ENCODE data around the gene PPY. TPM values are rescaled to one million over a fixed set of nuclear protein-coding genes. Genes with fewer than 3 reads are reported as not detected.
A peak's percentile ranks its signal among the peaks of the same experiment; 100 is the strongest.

Gene PPY
- total RNA-seq, 2 experiments from 2014 or later, result not detected

DNA sequence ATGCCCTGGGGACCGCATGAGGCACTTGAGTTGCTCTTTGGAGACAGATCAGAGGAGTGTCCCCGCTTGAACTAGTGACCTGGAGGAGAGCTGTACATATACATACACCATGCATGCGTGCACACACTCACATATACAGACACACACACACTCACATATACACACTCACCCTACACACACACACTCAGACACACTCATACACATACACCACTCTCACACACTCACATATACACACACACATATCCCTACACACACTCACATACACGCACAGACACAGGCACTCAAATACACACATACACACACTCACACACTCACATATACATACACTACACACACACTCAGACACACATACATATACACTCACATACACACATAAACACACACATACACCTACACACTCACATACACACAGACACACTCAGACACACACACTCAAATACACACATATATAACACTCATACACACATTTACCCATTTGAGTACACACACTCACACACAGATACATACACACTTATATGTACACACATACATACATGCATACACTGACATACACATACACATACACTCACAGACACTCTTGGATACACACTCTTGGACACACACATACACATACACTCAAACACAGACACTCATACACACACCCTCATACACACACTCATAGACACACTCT lies 29.5 kb downstream of the PPY start:
- CTCF ChIA-PET, result no interaction called here
- H3K27ac Mint-ChIP-seq, result no peak overlapping the region
- peaks cover 19% of the 10 kb centered on the region for H3K4me1 ChIP-seq (ENCODE audit: insufficient read depth, low read length)
- no peaks in the 10 kb centered on the region for H3K36me3 ChIP-seq (ENCODE audit: insufficient read depth, low read length)
- POLR2A ChIA-PET, result no interaction called here
- ATAC-seq (ENCODE audit: poor library complexity) (no peak), DNase-seq (no peak)
- no peaks in the 10 kb centered on the region for H3K9me3 Mint-ChIP-seq
- no peak overlapping the region for H3K27ac ChIP-seq (ENCODE audit: low read depth in 1 of 2, low read length in 2 of 2)
- H3K27me3 Mint-ChIP-seq, result peaks cover 6% of the 10 kb centered on the region
- TF ChIP-seq, protein P1, sequence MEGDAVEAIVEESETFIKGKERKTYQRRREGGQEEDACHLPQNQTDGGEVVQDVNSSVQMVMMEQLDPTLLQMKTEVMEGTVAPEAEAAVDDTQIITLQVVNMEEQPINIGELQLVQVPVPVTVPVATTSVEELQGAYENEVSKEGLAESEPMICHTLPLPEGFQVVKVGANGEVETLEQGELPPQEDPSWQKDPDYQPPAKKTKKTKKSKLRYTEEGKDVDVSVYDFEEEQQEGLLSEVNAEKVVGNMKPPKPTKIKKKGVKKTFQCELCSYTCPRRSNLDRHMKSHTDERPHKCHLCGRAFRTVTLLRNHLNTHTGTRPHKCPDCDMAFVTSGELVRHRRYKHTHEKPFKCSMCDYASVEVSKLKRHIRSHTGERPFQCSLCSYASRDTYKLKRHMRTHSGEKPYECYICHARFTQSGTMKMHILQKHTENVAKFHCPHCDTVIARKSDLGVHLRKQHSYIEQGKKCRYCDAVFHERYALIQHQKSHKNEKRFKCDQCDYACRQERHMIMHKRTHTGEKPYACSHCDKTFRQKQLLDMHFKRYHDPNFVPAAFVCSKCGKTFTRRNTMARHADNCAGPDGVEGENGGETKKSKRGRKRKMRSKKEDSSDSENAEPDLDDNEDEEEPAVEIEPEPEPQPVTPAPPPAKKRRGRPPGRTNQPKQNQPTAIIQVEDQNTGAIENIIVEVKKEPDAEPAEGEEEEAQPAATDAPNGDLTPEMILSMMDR (IDR thresholded peaks at IDR 0.05), result no peak
- peaks cover 22% of the 10 kb centered on the region for H3K4me1 Mint-ChIP-seq (ENCODE audit: low read depth)
- H3K4me3 ChIP-seq (ENCODE audit: low read length), result no peak overlapping the region
- no peaks in the 10 kb centered on the region for H3K9me3 ChIP-seq (ENCODE audit: control insufficient read depth in 1 of 2, insufficient read depth in 1 of 2, low read length in 2 of 2)
- intact Hi-C loops (cut with DNase I, micrococcal nuclease), result loop anchor here in 1 of 2 experiments (5.0 to 10.0 kb wide), 2 partner anchors 85 to 132 kb away; no protein-coding TSS in a partner anchor
- no peaks in the 10 kb centered on the region for H3K36me3 Mint-ChIP-seq (ENCODE audit: low read depth)
- H3K4me3 Mint-ChIP-seq, result no peak overlapping the region
- peaks cover 0 to 2% of the 10 kb centered on the region in 2 experiments for H3K27me3 ChIP-seq (ENCODE audit: control insufficient read depth in 1 of 2, insufficient read depth in 2 of 2, low read length in 2 of 2)

DNA sequence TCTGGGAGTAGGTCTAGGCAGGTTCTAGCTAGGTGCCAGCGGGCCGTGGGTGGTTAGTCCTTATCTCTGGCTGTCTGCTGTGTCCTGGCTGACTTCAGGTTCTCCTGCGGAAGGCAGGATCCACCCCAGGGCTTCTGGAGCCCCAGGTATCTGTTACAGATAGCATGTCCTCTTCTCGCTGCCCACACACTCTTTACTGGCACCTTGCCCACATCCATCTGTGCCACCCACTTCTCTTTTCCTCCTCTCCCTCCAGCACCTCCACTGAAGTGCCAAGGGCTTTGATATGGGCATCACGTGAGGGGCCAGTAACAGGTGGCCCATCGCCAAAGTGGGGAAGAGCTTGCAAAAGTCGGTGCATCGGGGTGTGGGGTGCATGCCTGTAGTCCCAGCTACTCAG lies 30.4 kb downstream of the PPY start:
- DNase-seq (no peak), ATAC-seq (ENCODE audit: poor library complexity) (no peak)
- no peaks in the 10 kb centered on the region for H3K9me3 Mint-ChIP-seq
- intact Hi-C loops (cut with DNase I, micrococcal nuclease), result loop anchor here (2.0 to 10.0 kb wide), 4 partner anchors 15 to 133 kb away; no protein-coding TSS in a partner anchor
- Histone ChIP-seq H3K4me1 (ENCODE audit: insufficient read depth, low read length) (peaks cover 19% of the 10 kb centered on the region), H3K27me3 (ENCODE audit: control insufficient read depth in 1 of 2, insufficient read depth in 2 of 2, low read length in 2 of 2) (peaks cover 0 to 10% of the 10 kb centered on the region in 2 experiments), H3K9me3 (ENCODE audit: control insufficient read depth in 1 of 2, insufficient read depth in 1 of 2, low read length in 2 of 2) (no peaks in the 10 kb centered on the region), H3K4me3 (ENCODE audit: low read length) (no peak overlapping the region), H3K27ac (ENCODE audit: low read depth in 1 of 2, low read length in 2 of 2) (no peak overlapping the region), H3K36me3 (ENCODE audit: insufficient read depth, low read length) (no peaks in the 10 kb centered on the region)
- POLR2A ChIA-PET, result no interaction called here
- H3K4me3 Mint-ChIP-seq, result no peak overlapping the region
- H3K36me3 Mint-ChIP-seq (ENCODE audit: low read depth), result no peaks in the 10 kb centered on the region
- H3K27ac Mint-ChIP-seq, result no peak overlapping the region
- H3K4me1 Mint-ChIP-seq (ENCODE audit: low read depth), result peaks cover 20% of the 10 kb centered on the region
- TF ChIP-seq, protein P1 (IDR thresholded peaks at IDR 0.05), result no peak
- H3K27me3 Mint-ChIP-seq, result peaks cover 14% of the 10 kb centered on the region
- CTCF ChIA-PET, result no interaction called here

DNA sequence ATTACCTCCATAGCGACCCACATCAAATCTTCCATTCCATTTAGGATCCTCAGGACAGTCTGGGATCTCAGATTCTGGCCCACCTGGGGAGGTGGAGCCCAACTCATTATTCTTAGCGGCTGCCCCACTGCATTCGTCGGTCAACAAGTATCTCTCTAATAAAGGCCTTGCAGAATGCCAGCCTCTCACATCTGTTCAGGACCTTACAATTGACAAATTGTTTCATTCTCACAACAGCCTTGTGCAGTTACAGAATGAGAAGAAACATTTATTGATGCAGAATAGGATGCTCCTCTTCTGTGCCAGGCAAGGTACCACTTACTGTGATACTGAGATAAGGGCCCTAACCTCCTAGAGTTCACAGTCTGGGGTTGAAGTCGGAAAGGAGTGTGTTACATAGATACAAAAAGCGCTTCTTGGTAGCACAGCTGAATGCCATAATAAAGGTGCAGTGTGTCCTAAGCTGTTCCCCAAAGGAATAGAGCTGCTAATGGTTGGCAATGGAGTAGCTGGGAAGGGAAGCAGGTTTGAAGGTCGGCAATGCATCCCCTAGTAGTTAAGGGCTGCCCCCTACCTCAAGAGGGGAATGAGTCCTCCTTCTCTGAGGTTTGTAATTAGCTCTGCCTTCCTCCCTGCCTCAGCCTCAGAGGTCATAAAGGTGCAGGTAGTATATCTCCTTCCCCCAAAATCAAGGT lies 32.6 kb downstream of the PPY start:
- H3K4me3 Mint-ChIP-seq, result peak overlapping the region; percentile 39
- intact Hi-C loops (cut with DNase I, micrococcal nuclease), result loop anchor here (2.0 to 10.0 kb wide), 4 partner anchors 17 to 135 kb away; no protein-coding TSS in a partner anchor

More for the DNA sequence above, 32.6 kb downstream of the PPY start:
- Histone ChIP-seq H3K9me3 (ENCODE audit: control insufficient read depth in 1 of 2, insufficient read depth in 1 of 2, low read length in 2 of 2) (no peaks in the 10 kb centered on the region), H3K4me1 (ENCODE audit: insufficient read depth, low read length) (peaks cover 32% of the 10 kb centered on the region), H3K4me3 (ENCODE audit: low read length) (no peak overlapping the region), H3K36me3 (ENCODE audit: insufficient read depth, low read length) (no peaks in the 10 kb centered on the region), H3K27ac (ENCODE audit: low read depth in 1 of 2, low read length in 2 of 2) (no peak overlapping the region), H3K27me3 (ENCODE audit: control insufficient read depth in 1 of 2, insufficient read depth in 2 of 2, low read length in 2 of 2) (peaks cover 15 to 27% of the 10 kb centered on the region in 2 experiments)
- TF ChIP-seq, protein P1 (IDR thresholded peaks at IDR 0.05), result no peak
- ChIA-PET CTCF (interaction anchor here (0.6 to 1.7 kb wide), 12 partner anchors 9 to 118 kb away, joined by 3 to 9 read pairs (median 4); partner anchors contain the start of gene CD300LG), POLR2A (interaction anchor here (1.0 kb wide), 1 partner anchor 34 kb away, joined by 3 read pairs; no protein-coding TSS in a partner anchor)
- no peaks in the 10 kb centered on the region for H3K36me3 Mint-ChIP-seq (ENCODE audit: low read depth)
- H3K27me3 Mint-ChIP-seq, result peaks cover 32% of the 10 kb centered on the region
- DNase-seq, result no peak
- H3K9me3 Mint-ChIP-seq, result no peaks in the 10 kb centered on the region
- ATAC-seq (ENCODE audit: poor library complexity), result no peak
- H3K27ac Mint-ChIP-seq, result no peak overlapping the region
- peaks cover 25% of the 10 kb centered on the region for H3K4me1 Mint-ChIP-seq (ENCODE audit: low read depth)
